H9 (cell line): ENCODE measurements around the gene PRSS57. TPM values are rescaled to one million over a fixed set of nuclear protein-coding genes. Genes with fewer than 3 reads are reported as not detected.

ENCODE experiments used
- DNase-seq: peaks from one replicate; pipeline ENCODE4 v3.0.0-alpha.2; 2017
- H2AFZ ChIP-seq: one replicate; pipeline ENCODE4 v1.6.1; 2013; ENCODE audit warnings: mild to moderate bottlenecking, low read length, control low read depth, moderate library complexity
- H2AK5ac ChIP-seq: 2 replicates; pipeline ENCODE4 v1.6.1; 2013; ENCODE audit warnings: low read length, control low read depth, mixed read lengths; ENCODE audit not compliant: insufficient read length
- H2BK120ac ChIP-seq: one replicate; pipeline ENCODE4 v1.6.1; 2013; ENCODE audit warnings: low read depth, mild to moderate bottlenecking, low read length, control low read depth, inconsistent platforms; ENCODE audit not compliant: poor library complexity, severe bottlenecking
- H2BK12ac ChIP-seq: 2 replicates; pipeline ENCODE4 v1.6.1; 2013; ENCODE audit warnings: low read length, control low read depth, mixed read lengths, low read depth; ENCODE audit not compliant: insufficient read length
- H2BK15ac ChIP-seq: 2 replicates; pipeline ENCODE4 v1.6.1; 2013; ENCODE audit warnings: low read depth, low read length, control low read depth
- H2BK20ac ChIP-seq: one replicate; pipeline ENCODE4 v1.6.1; 2013; ENCODE audit warnings: low read depth, mild to moderate bottlenecking, low read length, control low read depth, inconsistent platforms; ENCODE audit not compliant: poor library complexity, severe bottlenecking
- H2BK5ac ChIP-seq: 2 replicates; pipeline ENCODE4 v1.6.1; 2013; ENCODE audit warnings: low read length, control low read depth, mixed read lengths; ENCODE audit not compliant: insufficient read length
- H3K14ac ChIP-seq: 2 replicates; pipeline ENCODE4 v1.6.1; 2013; ENCODE audit warnings: low read length, control low read depth; ENCODE audit not compliant: insufficient read depth
- H3K18ac ChIP-seq: 2 replicates; pipeline ENCODE4 v1.6.1; 2013; ENCODE audit warnings: low read depth, mild to moderate bottlenecking, mixed read lengths, low read length, control low read depth; ENCODE audit not compliant: insufficient read length
- H3K23ac ChIP-seq: 2 replicates; pipeline ENCODE4 v1.6.1; 2013; ENCODE audit warnings: low read length, control low read depth, mixed read lengths, low read depth; ENCODE audit not compliant: insufficient read length
- H3K23me2 ChIP-seq: 2 replicates; pipeline ENCODE4 v1.6.1; 2013; ENCODE audit warnings: low read depth, mild to moderate bottlenecking, mixed read lengths, low read length, control low read depth; ENCODE audit not compliant: insufficient read length, poor library complexity, severe bottlenecking
- H3K27ac ChIP-seq: 2 replicates; pipeline ENCODE4 v1.5.1; 2013; ENCODE audit warnings: low read length, control low read depth, mixed read lengths, low read depth; ENCODE audit not compliant: insufficient read length
- H3K27me3 ChIP-seq: 2 replicates; pipeline ENCODE4 v1.6.1; 2013; ENCODE audit warnings: low read length, control low read depth, inconsistent platforms; ENCODE audit not compliant: insufficient read depth
- H3K4ac ChIP-seq: 2 replicates; pipeline ENCODE4 v1.6.1; 2013; ENCODE audit warnings: low read depth, mild to moderate bottlenecking, control low read depth, inconsistent platforms, low read length, moderate library complexity
- H3K4me1 ChIP-seq: 2 replicates; pipeline ENCODE4 v1.6.1; 2013; ENCODE audit warnings: low read length, control low read depth, inconsistent platforms; ENCODE audit not compliant: insufficient read depth
- H3K4me2 ChIP-seq: 2 replicates; pipeline ENCODE4 v1.6.1; 2013; ENCODE audit warnings: low read length, control low read depth, mixed read lengths; ENCODE audit not compliant: insufficient read length, insufficient read depth
- H3K56ac ChIP-seq: 2 replicates; pipeline ENCODE4 v1.6.1; 2013; ENCODE audit warnings: low read depth, mild to moderate bottlenecking, mixed read lengths, low read length, control low read depth; ENCODE audit not compliant: insufficient read length
- H3K79me1 ChIP-seq: 2 replicates; pipeline ENCODE4 v1.6.1; 2013; ENCODE audit warnings: low read depth, mild to moderate bottlenecking, moderate library complexity, low read length, control low read depth, inconsistent platforms; ENCODE audit not compliant: insufficient read depth, poor library complexity, severe bottlenecking
- H3K79me2 ChIP-seq: 2 replicates; pipeline ENCODE4 v1.6.1; 2013; ENCODE audit warnings: low read length, control low read depth, inconsistent platforms; ENCODE audit not compliant: insufficient read depth
- H3K9ac ChIP-seq: 2 replicates; pipeline ENCODE4 v1.6.1; 2013; ENCODE audit warnings: low read length, control low read depth, mixed read lengths; ENCODE audit not compliant: insufficient read length; ENCODE audit errors: extremely low read depth
- H3K9me3 ChIP-seq: one replicate; pipeline ENCODE4 v1.6.1; 2013; ENCODE audit warnings: low read depth, low read length, inconsistent platforms; ENCODE audit not compliant: control insufficient read depth
- H3T11ph ChIP-seq: one replicate; pipeline ENCODE4 v1.6.1; 2013; ENCODE audit warnings: mild to moderate bottlenecking, low read length, control low read depth, inconsistent platforms
- H4K20me1 ChIP-seq: one replicate; pipeline ENCODE4 v1.6.1; 2013; ENCODE audit not compliant: control insufficient read depth, insufficient read length, insufficient read depth
- H4K5ac ChIP-seq: 2 replicates; pipeline ENCODE4 v1.6.1; 2013; ENCODE audit warnings: low read depth, mild to moderate bottlenecking, mixed read lengths, low read length, control low read depth; ENCODE audit not compliant: insufficient read length
- H4K8ac ChIP-seq: replicated peaks from 2 replicates; pipeline ENCODE4 v1.6.1; 2013; ENCODE audit warnings: low read length, control low read depth, mixed read lengths, low read depth; ENCODE audit not compliant: insufficient read length
- H4K91ac ChIP-seq: 2 replicates; pipeline ENCODE4 v1.6.1; 2013; ENCODE audit warnings: low read depth, mild to moderate bottlenecking, moderate library complexity, mixed read lengths, low read length, control low read depth; ENCODE audit not compliant: insufficient read length
- H3K27ac Mint-ChIP-seq, 3 experiments: 2 replicates in 2 of 3; 3 replicates in 1 of 3; pipeline ENCODE4 v1.8.0; 2020 to 2021; ENCODE audit warnings: mixed read lengths in 3 of 3, mild to moderate bottlenecking in 1 of 3, moderate library complexity in 1 of 3
- H3K27me3 Mint-ChIP-seq: 2 replicates; pipeline ENCODE4 v1.8.0; 2021; ENCODE audit warnings: low read depth, mild to moderate bottlenecking, moderate library complexity, mixed read lengths
- H3K36me3 Mint-ChIP-seq, 3 experiments: 2 replicates in 2 of 3; 3 replicates in 1 of 3; pipeline ENCODE4 v1.8.0; 2020 to 2021; ENCODE audit warnings: low read depth in 3 of 3, mixed read lengths in 3 of 3; ENCODE audit not compliant: insufficient read depth in 1 of 3
- H3K4me1 Mint-ChIP-seq, 2 experiments: 2 replicates each; pipeline ENCODE4 v1.8.0; 2020; ENCODE audit warnings: mixed read lengths in 2 of 2
- H3K4me3 Mint-ChIP-seq, 2 experiments: 2 replicates in 1 of 2; 3 replicates in 1 of 2; pipeline ENCODE4 v1.8.0; 2020 to 2021; ENCODE audit warnings: mild to moderate bottlenecking in 2 of 2, mixed read lengths in 2 of 2, moderate library complexity in 1 of 2
- H3K9me3 Mint-ChIP-seq, 2 experiments: 2 replicates in 1 of 2; 3 replicates in 1 of 2; pipeline ENCODE4 v1.8.0; 2020; ENCODE audit warnings: mild to moderate bottlenecking in 2 of 2, mixed read lengths in 2 of 2, moderate library complexity in 1 of 2
- WGBS: extraction: QIAGEN DNeasy Blood & Tissue Kit; methylation state at CpG from one replicate; pipeline ENCODE4 v1.1.7; 2013; ENCODE audit warnings: missing lambda C conversion rate, low lambda C conversion rate, mixed read lengths; ENCODE audit not compliant: insufficient read length; ENCODE audit errors: extremely low coverage; 5-methylcytosine and 5-hydroxymethylcytosine counted together
- total RNA-seq: library from RNA; stranded (reverse); gene quantifications from 2 replicates; pipeline ENCODE4 v1.2.1, GENCODE V29; 2021
- TF ChIP-seq, protein P1 (sequence below): fragments of 200-600 bp; sonication (generic); conservative IDR thresholded peaks from 3 replicates; pipeline ENCODE4 v1.8.0; 2021; ENCODE audit warnings: antibody characterized with exemption, mild to moderate bottlenecking

The PRSS57 gene
- total RNA-seq, 1 experiment from 2014 or later: not detected

DNA sequence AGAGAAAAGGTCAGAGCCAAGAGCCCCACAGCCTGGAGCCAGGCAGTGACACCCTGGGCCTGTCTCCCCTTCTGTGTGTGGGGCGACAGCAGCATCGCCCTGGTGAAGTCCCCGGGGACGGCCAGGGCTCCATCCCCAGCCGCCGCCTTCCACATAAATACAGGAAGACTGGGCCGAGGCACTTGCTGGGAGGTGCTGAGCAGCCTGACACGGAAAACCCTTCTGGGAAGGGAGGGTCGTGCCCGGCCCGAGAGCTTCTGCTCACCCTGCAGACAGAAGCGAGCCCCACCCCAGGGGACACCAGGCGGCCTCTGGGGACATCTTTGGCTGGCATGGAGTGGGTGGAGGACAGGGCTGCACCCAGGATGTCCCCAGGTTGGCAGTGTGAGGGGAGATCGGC is 50.5 kb downstream of the PRSS57 start:
- no peak overlapping the region for H2BK12ac ChIP-seq
- WGBS: no CpG with 5 or more reads among the region's 14 CpGs
- H3K23me2 ChIP-seq: no peaks in the 10 kb centered on the region
- H3K4me1 Mint-ChIP-seq: no peaks in the 10 kb centered on the region
- no peak overlapping the region for H2BK20ac ChIP-seq
- H3K4me2 ChIP-seq: no peak overlapping the region
- H3K9me3 ChIP-seq: no peaks in the 10 kb centered on the region
- no peak for DNase-seq
- no peak overlapping the region for H3K4ac ChIP-seq
- H3K79me1 ChIP-seq: no peaks in the 10 kb centered on the region
- no peak overlapping the region for H4K8ac ChIP-seq
- no peaks in the 10 kb centered on the region for H4K20me1 ChIP-seq
- H3K14ac ChIP-seq: no peak overlapping the region; the same call in 1 of the 2 replicates
- no peak overlapping the region for H3K18ac ChIP-seq
- no peak overlapping the region for H2BK15ac ChIP-seq
- no peak overlapping the region for H2BK120ac ChIP-seq
- H3T11ph ChIP-seq: no peak overlapping the region
- H3K9ac ChIP-seq: no peak overlapping the region
- H3K4me1 ChIP-seq: no peaks in the 10 kb centered on the region
- peak overlapping the region in 1 of 3 experiments; percentile 33; a peak in 1 of 7 replicates for H3K27ac Mint-ChIP-seq
- H3K27ac ChIP-seq: no peak overlapping the region
- peaks cover 10 to 28% (median 18%) of the 10 kb centered on the region in 3 experiments for H3K36me3 Mint-ChIP-seq
- H2BK5ac ChIP-seq: no peak overlapping the region
- H3K27me3 ChIP-seq: no peaks in the 10 kb centered on the region
- TF ChIP-seq, protein P1, sequence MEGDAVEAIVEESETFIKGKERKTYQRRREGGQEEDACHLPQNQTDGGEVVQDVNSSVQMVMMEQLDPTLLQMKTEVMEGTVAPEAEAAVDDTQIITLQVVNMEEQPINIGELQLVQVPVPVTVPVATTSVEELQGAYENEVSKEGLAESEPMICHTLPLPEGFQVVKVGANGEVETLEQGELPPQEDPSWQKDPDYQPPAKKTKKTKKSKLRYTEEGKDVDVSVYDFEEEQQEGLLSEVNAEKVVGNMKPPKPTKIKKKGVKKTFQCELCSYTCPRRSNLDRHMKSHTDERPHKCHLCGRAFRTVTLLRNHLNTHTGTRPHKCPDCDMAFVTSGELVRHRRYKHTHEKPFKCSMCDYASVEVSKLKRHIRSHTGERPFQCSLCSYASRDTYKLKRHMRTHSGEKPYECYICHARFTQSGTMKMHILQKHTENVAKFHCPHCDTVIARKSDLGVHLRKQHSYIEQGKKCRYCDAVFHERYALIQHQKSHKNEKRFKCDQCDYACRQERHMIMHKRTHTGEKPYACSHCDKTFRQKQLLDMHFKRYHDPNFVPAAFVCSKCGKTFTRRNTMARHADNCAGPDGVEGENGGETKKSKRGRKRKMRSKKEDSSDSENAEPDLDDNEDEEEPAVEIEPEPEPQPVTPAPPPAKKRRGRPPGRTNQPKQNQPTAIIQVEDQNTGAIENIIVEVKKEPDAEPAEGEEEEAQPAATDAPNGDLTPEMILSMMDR: no peak
- no peaks in the 10 kb centered on the region for H3K9me3 Mint-ChIP-seq
- no peak overlapping the region for H3K56ac ChIP-seq
- no peaks in the 10 kb centered on the region for H3K27me3 Mint-ChIP-seq
- no peak overlapping the region for H4K91ac ChIP-seq
- no peak overlapping the region for H3K23ac ChIP-seq
- no peak overlapping the region for H2AFZ ChIP-seq
- H4K5ac ChIP-seq: no peak overlapping the region
- no peak overlapping the region for H2AK5ac ChIP-seq
- no peaks in the 10 kb centered on the region for H3K79me2 ChIP-seq
- H3K4me3 Mint-ChIP-seq: no peak overlapping the region
